Measurements from ENCODE around the gene PLCB1. TPM values are rescaled to one million over a fixed set of nuclear protein-coding genes. Genes with fewer than 3 reads are reported as not detected.

The PLCB1 gene
- total and polyA plus RNA-seq, 2 experiments from 2014 or later, result 6.7 to 20.5 TPM

DNA sequence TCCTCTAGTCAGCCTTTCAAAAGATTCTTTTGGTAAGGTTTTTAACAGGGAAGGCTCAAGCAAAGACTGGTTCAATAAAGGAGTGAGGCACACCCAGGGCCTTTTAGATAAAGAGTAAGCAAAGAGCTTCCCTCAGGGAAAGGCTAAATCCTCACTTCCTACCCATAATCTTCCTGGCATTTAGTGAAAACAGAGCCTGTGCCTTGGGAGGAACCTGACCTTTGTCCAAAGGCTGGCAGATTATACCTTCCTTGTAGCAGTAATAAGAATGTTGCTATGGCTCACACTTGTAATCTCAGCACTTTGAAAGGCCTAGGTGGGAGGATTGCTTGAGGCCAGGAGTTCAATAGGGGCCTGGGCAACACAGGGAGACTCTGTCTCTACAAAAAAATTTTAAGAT, 656.8 kb downstream of the PLCB1 start:
- Histone ChIP-seq H3K27me3 (no peaks in the 10 kb centered on the region), H3K4me2 (no peak overlapping the region), H3K4me1 (ENCODE audit: insufficient read depth) (no peaks in the 10 kb centered on the region), H4K20me1 (ENCODE audit: insufficient read depth, poor library complexity, severe bottlenecking) (no peaks in the 10 kb centered on the region), H3K36me3 (replicated peaks; ENCODE audit: insufficient read depth, low read depth) (no peaks in the 10 kb centered on the region), H3K27ac (peak overlapping the region; percentile 36), H2AFZ (no peak overlapping the region), H3K4me3 (no peak overlapping the region), H3K79me2 (no peaks in the 10 kb centered on the region), H3K9me3 (ENCODE audit: low read depth) (no peaks in the 10 kb centered on the region), H3K9me2 (replicated peaks; ENCODE audit: insufficient read depth) (no peaks in the 10 kb centered on the region)
- TF ChIP-seq, protein P1, sequence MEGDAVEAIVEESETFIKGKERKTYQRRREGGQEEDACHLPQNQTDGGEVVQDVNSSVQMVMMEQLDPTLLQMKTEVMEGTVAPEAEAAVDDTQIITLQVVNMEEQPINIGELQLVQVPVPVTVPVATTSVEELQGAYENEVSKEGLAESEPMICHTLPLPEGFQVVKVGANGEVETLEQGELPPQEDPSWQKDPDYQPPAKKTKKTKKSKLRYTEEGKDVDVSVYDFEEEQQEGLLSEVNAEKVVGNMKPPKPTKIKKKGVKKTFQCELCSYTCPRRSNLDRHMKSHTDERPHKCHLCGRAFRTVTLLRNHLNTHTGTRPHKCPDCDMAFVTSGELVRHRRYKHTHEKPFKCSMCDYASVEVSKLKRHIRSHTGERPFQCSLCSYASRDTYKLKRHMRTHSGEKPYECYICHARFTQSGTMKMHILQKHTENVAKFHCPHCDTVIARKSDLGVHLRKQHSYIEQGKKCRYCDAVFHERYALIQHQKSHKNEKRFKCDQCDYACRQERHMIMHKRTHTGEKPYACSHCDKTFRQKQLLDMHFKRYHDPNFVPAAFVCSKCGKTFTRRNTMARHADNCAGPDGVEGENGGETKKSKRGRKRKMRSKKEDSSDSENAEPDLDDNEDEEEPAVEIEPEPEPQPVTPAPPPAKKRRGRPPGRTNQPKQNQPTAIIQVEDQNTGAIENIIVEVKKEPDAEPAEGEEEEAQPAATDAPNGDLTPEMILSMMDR (IDR thresholded peaks at IDR 0.05; ENCODE audit: poor library complexity), result no peak
- no peak for TF ChIP-seq EZH2phosphoT487 (IDR thresholded peaks at IDR 0.05; ENCODE audit: low read depth, severe bottlenecking, unreplicated experiment)
- TF ChIP-seq EZH2 (IDR thresholded peaks at IDR 0.05; ENCODE audit: borderline replicate concordance), result no peak
- DNase-seq (ENCODE audit: low spot score), result peak; percentile 17

GRCh38 chr20:8790442-8791074, 658.5 kb downstream of the PLCB1 start:
- peak; percentile 61 for DNase-seq (ENCODE audit: low spot score)
- 58% methylated on average over 5 of the region's 5 CpGs for WGBS (ENCODE audit: low lambda C conversion rate, missing lambda C conversion rate)

GRCh38 chr20:8795404-8795803, 663.3 kb downstream of the PLCB1 start:
- Histone ChIP-seq H3K4me1 (ENCODE audit: insufficient read depth) (no peaks in the 10 kb centered on the region), H3K27me3 (no peaks in the 10 kb centered on the region), H3K79me2 (no peaks in the 10 kb centered on the region), H3K27ac (no peak overlapping the region), H4K20me1 (ENCODE audit: insufficient read depth, poor library complexity, severe bottlenecking) (no peaks in the 10 kb centered on the region), H3K36me3 (replicated peaks; ENCODE audit: insufficient read depth, low read depth) (no peaks in the 10 kb centered on the region), H3K9me2 (replicated peaks; ENCODE audit: insufficient read depth) (no peaks in the 10 kb centered on the region), H3K4me3 (no peak overlapping the region), H2AFZ (no peak overlapping the region), H3K9me3 (ENCODE audit: low read depth) (no peaks in the 10 kb centered on the region), H3K4me2 (no peak overlapping the region)
- 95% methylated on average over 6 of the region's 6 CpGs for WGBS (ENCODE audit: low lambda C conversion rate, missing lambda C conversion rate)
- DNase-seq (ENCODE audit: low spot score), result no peak
- TF ChIP-seq EZH2 (IDR thresholded peaks at IDR 0.05; ENCODE audit: borderline replicate concordance), result no peak
- TF ChIP-seq, protein P1 (IDR thresholded peaks at IDR 0.05; ENCODE audit: poor library complexity), result no peak
- TF ChIP-seq EZH2phosphoT487 (IDR thresholded peaks at IDR 0.05; ENCODE audit: low read depth, severe bottlenecking, unreplicated experiment), result no peak

More at GRCh38 chr20:8790442-8791074, 658.5 kb downstream of the PLCB1 start:
- Histone ChIP-seq H3K79me2 (no peaks in the 10 kb centered on the region), H3K27ac (no peak overlapping the region), H4K20me1 (ENCODE audit: insufficient read depth, poor library complexity, severe bottlenecking) (no peaks in the 10 kb centered on the region), H3K36me3 (replicated peaks; ENCODE audit: insufficient read depth, low read depth) (no peaks in the 10 kb centered on the region), H3K9me2 (replicated peaks; ENCODE audit: insufficient read depth) (no peaks in the 10 kb centered on the region), H3K4me1 (ENCODE audit: insufficient read depth) (no peaks in the 10 kb centered on the region), H3K27me3 (no peaks in the 10 kb centered on the region), H2AFZ (no peak overlapping the region), H3K4me3 (no peak overlapping the region), H3K4me2 (no peak overlapping the region), H3K9me3 (ENCODE audit: low read depth) (no peaks in the 10 kb centered on the region)
- TF ChIP-seq EZH2 (IDR thresholded peaks at IDR 0.05; ENCODE audit: borderline replicate concordance) (no peak), EZH2phosphoT487 (IDR thresholded peaks at IDR 0.05; ENCODE audit: low read depth, severe bottlenecking, unreplicated experiment) (no peak)
- TF ChIP-seq, protein P1 (IDR thresholded peaks at IDR 0.05; ENCODE audit: poor library complexity), result peak; percentile 87

All from hepatocyte (in vitro differentiated cells).